Measurements from ENCODE around the gene ENTPD1.

ENTPD1 gene

GRCh38 chr10:95831076-95831475, 75.1 kb downstream of the ENTPD1 start:
- peak overlapping the region; percentile 60 for H3K4me2 ChIP-seq (ENCODE audit: low read depth, low read length, poor library complexity, severe bottlenecking)
- TF ChIP-seq EZH2phosphoT487 (conservative IDR thresholded peaks at IDR 0.05; ENCODE audit: low read length) = no peak
- no peak for TF ChIP-seq CTCF (IDR thresholded peaks at IDR 0.05; ENCODE audit: insufficient read depth, low read length, poor library complexity, severe bottlenecking)
- H3K36me3 ChIP-seq (ENCODE audit: low read length) = no peaks in the 10 kb centered on the region
- peaks cover 22% of the 10 kb centered on the region for H3F3A ChIP-seq (ENCODE audit: insufficient read depth)
- H3K79me2 ChIP-seq (ENCODE audit: insufficient read depth, low read length) = no peaks in the 10 kb centered on the region
- no peaks in the 10 kb centered on the region for H3K27me3 ChIP-seq (ENCODE audit: low read length)
- no peak overlapping the region for H2AFZ ChIP-seq (ENCODE audit: low read depth, low read length, severe bottlenecking)
- H3K27ac ChIP-seq (ENCODE audit: low read depth, low read length) = peak overlapping the region; percentile 90; the same call in 1 of the 2 replicates
- no peak overlapping the region for H3K4me3 ChIP-seq (ENCODE audit: insufficient read depth, low read length, poor library complexity, severe bottlenecking)
- peak overlapping the region; percentile 52; the same call in 1 of the 2 replicates for H3K9ac ChIP-seq (ENCODE audit: low read length)
- no peaks in the 10 kb centered on the region for H3K9me2 ChIP-seq (replicated peaks; ENCODE audit: insufficient read depth, low read length)
- no peaks in the 10 kb centered on the region for H3K9me3 ChIP-seq (ENCODE audit: insufficient read depth, low read length)
- H4K20me1 ChIP-seq (ENCODE audit: low read depth, low read length) = no peaks in the 10 kb centered on the region

GRCh38 chr10:95831515-95831914, 75.6 kb downstream of the ENTPD1 start:
- Histone ChIP-seq H3F3A (ENCODE audit: insufficient read depth) (peaks cover 24% of the 10 kb centered on the region), H3K4me3 (ENCODE audit: insufficient read depth, low read length, poor library complexity, severe bottlenecking) (peak overlapping the region; percentile 21), H3K27ac (ENCODE audit: low read depth, low read length) (peak overlapping the region; percentile 90), H3K9me2 (replicated peaks; ENCODE audit: insufficient read depth, low read length) (no peaks in the 10 kb centered on the region), H3K4me2 (ENCODE audit: low read depth, low read length, poor library complexity, severe bottlenecking) (peak overlapping the region; percentile 60), H3K79me2 (ENCODE audit: insufficient read depth, low read length) (no peaks in the 10 kb centered on the region), H4K20me1 (ENCODE audit: low read depth, low read length) (no peaks in the 10 kb centered on the region), H3K36me3 (ENCODE audit: low read length) (no peaks in the 10 kb centered on the region), H3K9me3 (ENCODE audit: insufficient read depth, low read length) (no peaks in the 10 kb centered on the region), H3K27me3 (ENCODE audit: low read length) (no peaks in the 10 kb centered on the region), H3K9ac (ENCODE audit: low read length) (peak overlapping the region; percentile 52), H2AFZ (ENCODE audit: low read depth, low read length, severe bottlenecking) (no peak overlapping the region)
- no peak for TF ChIP-seq CTCF (IDR thresholded peaks at IDR 0.05; ENCODE audit: insufficient read depth, low read length, poor library complexity, severe bottlenecking)
- no peak for TF ChIP-seq EZH2phosphoT487 (conservative IDR thresholded peaks at IDR 0.05; ENCODE audit: low read length)

GRCh38 chr10:95832216-95833041, 76.5 kb downstream of the ENTPD1 start:
- no peak for TF ChIP-seq EZH2phosphoT487 (conservative IDR thresholded peaks at IDR 0.05; ENCODE audit: low read length)
- no peak for TF ChIP-seq CTCF (IDR thresholded peaks at IDR 0.05; ENCODE audit: insufficient read depth, low read length, poor library complexity, severe bottlenecking)
- peak overlapping the region; percentile 21 for H2AFZ ChIP-seq (ENCODE audit: low read depth, low read length, severe bottlenecking)
- peak overlapping the region; percentile 60 for H3K4me2 ChIP-seq (ENCODE audit: low read depth, low read length, poor library complexity, severe bottlenecking)
- peak overlapping the region; percentile 52 for H3K9ac ChIP-seq (ENCODE audit: low read length)
- H3K4me3 ChIP-seq (ENCODE audit: insufficient read depth, low read length, poor library complexity, severe bottlenecking) = peak overlapping the region; percentile 21
- H3K36me3 ChIP-seq (ENCODE audit: low read length) = no peaks in the 10 kb centered on the region
- H4K20me1 ChIP-seq (ENCODE audit: low read depth, low read length) = no peaks in the 10 kb centered on the region
- no peaks in the 10 kb centered on the region for H3K27me3 ChIP-seq (ENCODE audit: low read length)
- H3K9me2 ChIP-seq (replicated peaks; ENCODE audit: insufficient read depth, low read length) = no peaks in the 10 kb centered on the region
- H3K27ac ChIP-seq (ENCODE audit: low read depth, low read length) = peak overlapping the region; percentile 90
- H3K9me3 ChIP-seq (ENCODE audit: insufficient read depth, low read length) = no peaks in the 10 kb centered on the region
- H3F3A ChIP-seq (ENCODE audit: insufficient read depth) = peaks cover 34% of the 10 kb centered on the region
- H3K79me2 ChIP-seq (ENCODE audit: insufficient read depth, low read length) = no peaks in the 10 kb centered on the region

Data from SU-DHL-6 (cell line).